Activated CD8-positive, alpha-beta T cell treated with anti-CD3 and anti-CD28 coated beads for 36 hours (primary cell): ENCODE results near the gene ITPR1. TPM values are rescaled to one million over a fixed set of nuclear protein-coding genes. Genes with fewer than 3 reads are reported as not detected.

Source experiments
- ATAC-seq: fragments of 200-7000 bp; cut with Tn5 transposase; one replicate; pipeline ENCODE4 v1.10.0; 2021; ENCODE audit warnings: mild to moderate bottlenecking, moderate library complexity
- CTCF ChIA-PET: fragments of 350-600 bp; sonication (Branson Sonifier 250); formaldehyde crosslinking; loops from one replicate; lab custom pipeline; 2021; ENCODE audit warnings: antibody characterized with exemption; lab: Charles Lee
- POLR2A ChIA-PET: fragments of 350-600 bp; sonication (Branson Sonifier 250); formaldehyde crosslinking; loops from one replicate; lab custom pipeline; 2021; ENCODE audit warnings: antibody characterized with exemption; lab: Charles Lee
- DNase-seq: peaks from one replicate; pipeline ENCODE4 v3.0.0-alpha.2; 2020
- H3K27ac Mint-ChIP-seq: one replicate; pipeline ENCODE4 v1.8.0; 2021; ENCODE audit warnings: mild to moderate bottlenecking, mixed read lengths
- H3K27me3 Mint-ChIP-seq: one replicate; pipeline ENCODE4 v1.8.0; 2021; ENCODE audit warnings: mixed read lengths
- H3K36me3 Mint-ChIP-seq: one replicate; pipeline ENCODE4 v1.8.0; 2021; ENCODE audit warnings: low read depth, mixed read lengths
- H3K4me1 Mint-ChIP-seq: one replicate; pipeline ENCODE4 v1.8.0; 2021; ENCODE audit warnings: low read depth, mixed read lengths
- H3K4me3 Mint-ChIP-seq: one replicate; pipeline ENCODE4 v1.8.0; 2021; ENCODE audit warnings: mild to moderate bottlenecking, moderate library complexity, mixed read lengths
- H3K9me3 Mint-ChIP-seq: one replicate; pipeline ENCODE4 v1.8.0; 2021; ENCODE audit warnings: mixed read lengths
- intact Hi-C: fragments of 100-400 bp; cut with micrococcal nuclease; formaldehyde crosslinking; loops from one replicate; pipeline ENCODE4 v1.10.0; 2022
- total RNA-seq, 2 experiments: library from RNA; stranded (reverse); gene quantifications; one replicate each; pipeline ENCODE4 v1.2.3, GENCODE V29; 2021
- TF ChIP-seq, protein P1 (sequence below): fragments of 200-600 bp; IDR thresholded peaks from one replicate; pipeline ENCODE4 v1.8.0; 2022; ENCODE audit warnings: antibody characterized with exemption, mild to moderate bottlenecking

ITPR1 gene
- total RNA-seq, 2 experiments from 2014 or later = 93.9 to 98.2 TPM

DNA sequence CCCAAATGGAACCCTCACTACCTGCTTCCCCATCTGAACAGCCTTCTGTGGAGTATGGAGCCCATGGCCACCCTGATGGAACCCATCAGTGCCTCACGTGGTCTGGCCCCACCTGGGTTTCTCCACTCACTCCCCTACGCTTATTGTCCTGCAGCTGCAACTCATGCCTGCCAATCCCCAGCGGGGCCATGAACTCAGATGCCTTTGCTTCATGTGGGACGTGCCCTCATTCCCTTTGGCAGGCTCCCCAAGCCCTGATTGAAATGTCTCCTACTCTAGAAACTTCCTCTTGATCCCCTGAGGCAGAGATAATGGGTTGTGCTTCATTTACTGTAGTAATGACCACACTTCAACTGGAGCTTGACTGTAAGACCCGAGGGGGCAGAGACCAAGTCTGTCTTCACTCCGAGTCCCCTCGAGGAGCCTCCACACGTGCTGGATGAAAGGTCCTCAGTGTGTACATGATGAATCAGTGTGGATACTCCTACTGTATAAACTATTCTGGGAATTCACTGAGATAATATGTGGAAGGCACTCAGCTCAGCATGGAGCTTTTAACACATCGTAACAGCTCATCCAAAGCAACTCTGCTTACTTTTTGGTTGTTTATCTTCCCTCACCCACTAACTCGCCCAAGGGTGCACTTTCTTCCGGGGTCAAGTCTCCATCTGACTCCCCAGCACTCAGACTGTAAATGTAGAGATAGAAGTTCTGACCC lies 253.3 kb downstream of the ITPR1 start:
- TF ChIP-seq, protein P1, sequence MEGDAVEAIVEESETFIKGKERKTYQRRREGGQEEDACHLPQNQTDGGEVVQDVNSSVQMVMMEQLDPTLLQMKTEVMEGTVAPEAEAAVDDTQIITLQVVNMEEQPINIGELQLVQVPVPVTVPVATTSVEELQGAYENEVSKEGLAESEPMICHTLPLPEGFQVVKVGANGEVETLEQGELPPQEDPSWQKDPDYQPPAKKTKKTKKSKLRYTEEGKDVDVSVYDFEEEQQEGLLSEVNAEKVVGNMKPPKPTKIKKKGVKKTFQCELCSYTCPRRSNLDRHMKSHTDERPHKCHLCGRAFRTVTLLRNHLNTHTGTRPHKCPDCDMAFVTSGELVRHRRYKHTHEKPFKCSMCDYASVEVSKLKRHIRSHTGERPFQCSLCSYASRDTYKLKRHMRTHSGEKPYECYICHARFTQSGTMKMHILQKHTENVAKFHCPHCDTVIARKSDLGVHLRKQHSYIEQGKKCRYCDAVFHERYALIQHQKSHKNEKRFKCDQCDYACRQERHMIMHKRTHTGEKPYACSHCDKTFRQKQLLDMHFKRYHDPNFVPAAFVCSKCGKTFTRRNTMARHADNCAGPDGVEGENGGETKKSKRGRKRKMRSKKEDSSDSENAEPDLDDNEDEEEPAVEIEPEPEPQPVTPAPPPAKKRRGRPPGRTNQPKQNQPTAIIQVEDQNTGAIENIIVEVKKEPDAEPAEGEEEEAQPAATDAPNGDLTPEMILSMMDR = no peak
- Mint-ChIP-seq H3K9me3 (no peaks in the 10 kb centered on the region), H3K27me3 (no peaks in the 10 kb centered on the region), H3K4me3 (no peak overlapping the region), H3K4me1 (peaks cover 32% of the 10 kb centered on the region), H3K36me3 (peaks cover 39% of the 10 kb centered on the region), H3K27ac (no peak overlapping the region)
- POLR2A ChIA-PET = no interaction called here
- CTCF ChIA-PET = interaction anchor here (2.2 kb wide), 1 partner anchor 35 kb away, joined by 13 read pairs; no protein-coding TSS in a partner anchor
- intact Hi-C loops = no loop called here
- no peak for ATAC-seq
- no peak for DNase-seq

DNA sequence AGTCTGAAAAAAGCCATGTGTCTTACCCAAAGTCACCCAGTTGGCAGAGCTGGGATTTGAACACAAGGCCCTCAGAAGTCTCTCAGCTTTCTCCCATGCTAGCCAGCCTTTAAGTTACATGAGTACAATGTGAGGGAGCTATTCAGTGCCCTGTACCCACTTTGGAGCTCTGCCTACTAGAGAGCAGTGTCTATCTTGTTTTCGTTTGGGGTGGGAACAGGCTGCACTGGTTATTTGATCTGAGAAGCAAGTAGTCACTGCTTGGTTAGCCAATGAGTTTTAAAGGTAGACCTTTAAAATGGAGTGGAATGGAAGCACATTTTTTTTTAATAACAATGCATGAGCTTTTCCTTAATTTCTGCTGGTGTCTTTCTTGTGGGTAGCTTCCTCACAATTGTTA lies 255.0 kb downstream of the ITPR1 start:
- no peaks in the 10 kb centered on the region for H3K27me3 Mint-ChIP-seq
- DNase-seq = no peak
- no peak for ATAC-seq
- H3K9me3 Mint-ChIP-seq = no peaks in the 10 kb centered on the region
- peaks cover 38% of the 10 kb centered on the region for H3K36me3 Mint-ChIP-seq
- no peak overlapping the region for H3K27ac Mint-ChIP-seq
- no peak overlapping the region for H3K4me3 Mint-ChIP-seq
- POLR2A ChIA-PET = no interaction called here
- CTCF ChIA-PET = interaction anchor here (0.8 to 2.2 kb wide), 4 partner anchors 37 to 232 kb away, joined by 3 to 13 read pairs (median 3); no protein-coding TSS in a partner anchor
- TF ChIP-seq, protein P1 = no peak
- intact Hi-C loops = no loop called here
- H3K4me1 Mint-ChIP-seq = peaks cover 30% of the 10 kb centered on the region

DNA sequence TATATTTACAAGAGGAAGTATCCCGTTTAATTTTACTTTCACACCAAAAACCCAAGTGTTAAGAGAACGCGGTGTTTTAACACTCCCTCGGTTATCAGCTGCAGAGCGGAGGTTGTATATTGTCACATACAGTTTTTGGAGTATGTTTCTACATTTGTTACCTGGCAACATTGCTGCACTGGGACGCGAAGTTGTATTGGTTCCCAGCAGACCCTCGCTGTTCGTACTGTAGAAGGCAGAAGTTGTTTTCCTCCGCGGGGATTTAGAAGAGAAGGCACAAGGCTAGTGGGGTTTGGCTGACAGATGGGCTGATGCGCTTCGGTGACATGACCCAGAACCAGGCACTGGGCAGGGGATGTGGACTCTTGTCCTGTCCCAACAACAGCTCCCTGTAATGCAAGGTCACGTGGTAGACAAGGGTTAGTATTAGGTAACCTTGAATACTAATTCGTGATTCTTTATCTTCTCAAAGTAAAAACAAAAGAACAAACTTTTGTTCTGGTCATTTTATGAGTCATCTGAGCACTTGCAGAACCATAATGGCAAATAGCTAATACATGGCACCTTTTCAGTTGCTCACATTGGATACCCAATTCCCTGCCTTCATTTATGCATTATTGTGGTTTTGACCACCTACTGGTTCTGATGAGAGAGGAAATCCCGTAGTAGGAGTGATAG lies 255.7 kb downstream of the ITPR1 start:
- Mint-ChIP-seq H3K4me1 (peaks cover 30% of the 10 kb centered on the region), H3K27ac (peak overlapping the region; percentile 3), H3K4me3 (no peak overlapping the region), H3K9me3 (no peaks in the 10 kb centered on the region), H3K27me3 (no peaks in the 10 kb centered on the region), H3K36me3 (peaks cover 41% of the 10 kb centered on the region)
- ChIA-PET POLR2A (interaction anchor here (1.4 kb wide), 1 partner anchor 15 kb away, joined by 4 read pairs; no protein-coding TSS in a partner anchor), CTCF (interaction anchor here (0.9 to 2.0 kb wide), 4 partner anchors 17 to 231 kb away, joined by 3 to 6 read pairs (median 4); no protein-coding TSS in a partner anchor)
- no peak for ATAC-seq
- DNase-seq = no peak
- TF ChIP-seq, protein P1 = no peak
- intact Hi-C loops = no loop called here

DNA sequence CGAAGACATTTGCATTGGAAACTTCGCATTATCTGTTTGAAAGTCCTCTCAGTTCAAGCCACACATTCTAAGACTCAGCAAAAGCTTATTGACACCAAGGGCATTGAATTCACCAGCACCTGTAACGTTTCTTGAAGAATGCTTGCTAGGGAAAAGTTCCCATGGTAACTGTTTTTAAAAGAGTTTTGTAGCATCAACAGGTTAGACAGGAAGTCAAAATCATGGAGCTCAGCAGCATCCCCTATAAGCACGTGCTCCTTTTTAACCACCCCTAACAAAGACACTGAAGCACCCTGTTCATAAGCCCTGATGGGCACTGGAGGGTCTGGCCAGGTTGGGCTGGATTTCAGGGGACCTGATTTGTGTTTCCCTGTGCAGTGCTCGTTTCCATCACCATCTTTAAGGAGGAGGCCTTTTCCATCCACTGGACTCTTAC lies 256.4 kb downstream of the ITPR1 start:
- H3K4me3 Mint-ChIP-seq = no peak overlapping the region
- H3K36me3 Mint-ChIP-seq = peaks cover 48% of the 10 kb centered on the region
- DNase-seq (no peak), ATAC-seq (no peak)
- ChIA-PET CTCF (interaction anchor here (1.2 to 2.0 kb wide), 3 partner anchors 16 to 231 kb away, joined by 3 to 6 read pairs (median 4); no protein-coding TSS in a partner anchor), POLR2A (interaction anchor here (1.4 kb wide), 1 partner anchor 16 kb away, joined by 4 read pairs; no protein-coding TSS in a partner anchor)
- no peaks in the 10 kb centered on the region for H3K9me3 Mint-ChIP-seq
- intact Hi-C loops = no loop called here
- H3K4me1 Mint-ChIP-seq = peaks cover 37% of the 10 kb centered on the region
- TF ChIP-seq, protein P1 = no peak
- H3K27me3 Mint-ChIP-seq = no peaks in the 10 kb centered on the region
- H3K27ac Mint-ChIP-seq = peak overlapping the region; percentile 9
